Fibroblast of lung (primary cell): Measurements from ENCODE around the gene DUSP19. TPM values are rescaled to one million over a fixed set of nuclear protein-coding genes. Genes with fewer than 3 reads are reported as not detected.

Experiments used
- DNase-seq, 2 donors: peaks; one replicate each; pipeline versions ENCODE4 v3.0.0 to v3.0.0-alpha.2; 2010; ENCODE audit warnings: low read depth in 2 of 2
- H2AFZ ChIP-seq: 2 replicates; pipeline ENCODE4 v1.5.1; 2012; ENCODE audit warnings: low read length, control low read depth, inconsistent platforms
- H3K27ac ChIP-seq: 2 replicates; pipeline ENCODE4 v1.5.1; 2011; ENCODE audit warnings: low read length, control low read depth; ENCODE audit not compliant: insufficient read depth
- H3K27me3 ChIP-seq: 2 replicates; pipeline ENCODE4 v1.5.1; 2011; ENCODE audit warnings: mild to moderate bottlenecking, low read length; ENCODE audit not compliant: control insufficient read depth, insufficient read depth
- H3K36me3 ChIP-seq: 2 replicates; pipeline ENCODE4 v1.5.1; 2011; ENCODE audit warnings: low read length; ENCODE audit not compliant: control insufficient read depth, insufficient read depth
- H3K4me1 ChIP-seq: 2 replicates; pipeline ENCODE4 v1.5.1; 2011; ENCODE audit warnings: low read length; ENCODE audit not compliant: control insufficient read depth, insufficient read depth; ENCODE audit errors: extremely low read depth
- H3K4me2 ChIP-seq: 2 replicates; pipeline ENCODE4 v1.5.1; 2011; ENCODE audit warnings: low read length, control low read depth; ENCODE audit not compliant: insufficient read depth; ENCODE audit errors: extremely low read depth
- H3K4me3 ChIP-seq, 4 experiments: fragments of 200-600 bp in 1 of 4; sonication (generic) in 1 of 4; replicated peaks in 1 of 4; 2 replicates each; pipeline ENCODE4 v1.5.1; 2011 to 2016; ENCODE audit warnings: low read length in 4 of 4, low read depth in 3 of 4, mild to moderate bottlenecking in 3 of 4, control low read depth in 2 of 4, inconsistent platforms in 1 of 4, mixed read lengths in 1 of 4; ENCODE audit not compliant: insufficient read depth in 1 of 4; ENCODE audit errors: control extremely low read depth in 1 of 4
- H3K79me2 ChIP-seq: 2 replicates; pipeline ENCODE4 v1.5.1; 2012; ENCODE audit warnings: mild to moderate bottlenecking, low read length, inconsistent platforms; ENCODE audit not compliant: control insufficient read depth, insufficient read depth
- H3K9ac ChIP-seq: 2 replicates; pipeline ENCODE4 v1.5.1; 2011; ENCODE audit warnings: mild to moderate bottlenecking, low read length, control low read depth; ENCODE audit not compliant: insufficient read depth
- H3K9me3 ChIP-seq: 2 replicates; pipeline ENCODE4 v1.5.1; 2012; ENCODE audit warnings: low read depth, low read length; ENCODE audit not compliant: control insufficient read depth, insufficient read depth
- H4K20me1 ChIP-seq: 2 replicates; pipeline ENCODE4 v1.5.1; 2011; ENCODE audit warnings: low read length; ENCODE audit not compliant: control insufficient read depth, insufficient read depth; ENCODE audit errors: extremely low read depth
- CTCF ChIP-seq, 2 donors: IDR thresholded peaks in 1 of 2; conservative IDR thresholded peaks in 1 of 2; 1 replicate in 1 of 2; 2 replicates in 1 of 2; pipeline ENCODE4 v1.5.1; 2011 to 2012; ENCODE audit warnings: low read length in 2 of 2, control low read depth in 1 of 2, inconsistent platforms in 1 of 2, low read depth in 1 of 2, mild to moderate bottlenecking in 1 of 2
- EZH2 ChIP-seq: IDR thresholded peaks from 2 replicates; pipeline ENCODE4 v1.5.1; 2012; ENCODE audit warnings: low read length, control low read depth, mild to moderate bottlenecking; ENCODE audit errors: missing control alignments
- polyA plus RNA-seq, 2 donors: library from polyadenylated mRNA; depleted of rRNA in 1 of 2; stranded (reverse) in 1 of 2; unstranded in 1 of 2; fragments of >200 nt; gene quantifications; 2 replicates each; pipeline ENCODE4 v1.2.1, GENCODE V29; 2011 to 2012; ENCODE audit warnings: missing spikeins in 1 of 2
- total RNA-seq: library from RNA; depleted of rRNA; stranded (reverse); fragments of >200 nt; gene quantifications from 2 replicates; pipeline ENCODE4 v1.2.1, GENCODE V29; 2014

Gene DUSP19
- total and polyA plus RNA-seq, 2 donors (not counting 1 experiment from before 2014, with no cell fraction given): 2.6 to 7.4 TPM

- no peak for TF ChIP-seq EZH2
- TF ChIP-seq CTCF (conservative IDR thresholded peaks at IDR 0.05 in 1 of 2, IDR thresholded peaks at IDR 0.05 in 1 of 2; ENCODE audit: low read depth in 1 of 2, low read length in 2 of 2): no peak
- Histone ChIP-seq H3K4me3 (peak overlapping the region; percentile 51 to 97 (median 76)), H4K20me1 (peaks cover 5% of the 10 kb centered on the region), H3K36me3 (no peaks in the 10 kb centered on the region), H3K79me2 (peaks cover 66% of the 10 kb centered on the region), H3K4me2 (peak overlapping the region; percentile 93), H3K9ac (peak overlapping the region; percentile 23), H3K27ac (peak overlapping the region; percentile 18), H3K9me3 (no peaks in the 10 kb centered on the region), H3K4me1 (peaks cover 2% of the 10 kb centered on the region), H2AFZ (no peak overlapping the region), H3K27me3 (no peaks in the 10 kb centered on the region)
- DNase-seq: no peak
Observed at GRCh38 chr2:183035954-183036669, 42.4 kb upstream of the DUSP19 start.

- Histone ChIP-seq H3K36me3 (no peaks in the 10 kb centered on the region), H3K27me3 (no peaks in the 10 kb centered on the region), H3K9ac (peak overlapping the region; percentile 92), H3K4me2 (peak overlapping the region; percentile 93), H3K9me3 (no peaks in the 10 kb centered on the region), H3K4me3 (peak overlapping the region; percentile 51 to 97 (median 76)), H3K27ac (peak overlapping the region; percentile 82), H3K4me1 (peaks cover 2% of the 10 kb centered on the region), H2AFZ (no peak overlapping the region), H3K79me2 (peaks cover 56% of the 10 kb centered on the region), H4K20me1 (peaks cover 4% of the 10 kb centered on the region)
- peak; percentile 42 to 59 for DNase-seq
- no peak for TF ChIP-seq CTCF (conservative IDR thresholded peaks at IDR 0.05 in 1 of 2, IDR thresholded peaks at IDR 0.05 in 1 of 2; ENCODE audit: low read depth in 1 of 2, low read length in 2 of 2)
- no peak for TF ChIP-seq EZH2
Observed at GRCh38 chr2:183037074-183037552, 41.4 kb upstream of the DUSP19 start.

- Histone ChIP-seq H3K4me1 (peaks cover 2% of the 10 kb centered on the region), H3K27me3 (no peaks in the 10 kb centered on the region), H2AFZ (peak overlapping the region; percentile 27), H3K9me3 (no peaks in the 10 kb centered on the region), H3K27ac (peak overlapping the region; percentile 82), H3K4me2 (no peak overlapping the region), H3K4me3 (peak overlapping the region; percentile 51 to 97 (median 76)), H3K9ac (peak overlapping the region; percentile 92), H3K79me2 (peaks cover 50% of the 10 kb centered on the region), H3K36me3 (no peaks in the 10 kb centered on the region), H4K20me1 (peaks cover 2% of the 10 kb centered on the region)
- no peak for TF ChIP-seq CTCF (conservative IDR thresholded peaks at IDR 0.05 in 1 of 2, IDR thresholded peaks at IDR 0.05 in 1 of 2; ENCODE audit: low read depth in 1 of 2, low read length in 2 of 2)
- DNase-seq: peak in 1 of 2 donors; percentile 28
Observed at GRCh38 chr2:183037553-183038340, 40.8 kb upstream of the DUSP19 start.
